AG09319 (cell line): ENCODE measurements around the gene TRABD2B.
A peak's percentile ranks its signal among the peaks of the same experiment; 100 is the strongest.

Experiments used
- DNase-seq: peaks from one replicate; pipeline ENCODE4 v3.0.0-alpha.2; 2010; ENCODE audit warnings: low read depth; ENCODE audit errors: extremely low read depth
- CTCF ChIP-seq: IDR thresholded peaks from 2 replicates; pipeline ENCODE4 v1.5.1; 2011; ENCODE audit warnings: low read depth, mild to moderate bottlenecking, inconsistent platforms, low read length, moderate library complexity

The TRABD2B gene

DNA sequence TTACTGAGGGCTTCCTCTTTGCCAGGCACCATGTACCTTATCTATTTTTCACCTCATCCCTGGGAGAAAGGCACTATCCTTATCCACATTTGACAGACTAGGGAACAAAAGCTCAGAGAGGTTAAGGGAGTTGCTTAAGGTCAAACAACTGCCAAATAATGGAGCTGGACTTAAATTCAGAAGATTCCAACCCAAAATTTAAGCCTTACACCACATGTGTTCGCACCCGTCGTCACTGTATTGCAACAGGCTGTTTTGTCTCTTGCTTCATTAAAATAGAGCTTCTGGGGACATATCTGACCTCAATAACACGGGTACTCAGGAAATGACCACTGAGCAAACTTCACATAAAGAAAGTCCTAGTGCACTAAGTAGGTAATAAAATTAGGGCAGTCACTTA, 62.0 kb downstream of the TRABD2B start:
- no peak for TF ChIP-seq CTCF
- no peak for DNase-seq

- TF ChIP-seq CTCF = no peak; the same call in 1 of the 2 replicates
Measured at GRCh38 chr1:47934243-47934805, 62.9 kb downstream of the TRABD2B start.

GRCh38 chr1:47932743-47933142, 64.4 kb downstream of the TRABD2B start:
- TF ChIP-seq CTCF = no peak
- no peak for DNase-seq

More at GRCh38 chr1:47934243-47934805, 62.9 kb downstream of the TRABD2B start:
- peak; percentile 59 for DNase-seq

DNA sequence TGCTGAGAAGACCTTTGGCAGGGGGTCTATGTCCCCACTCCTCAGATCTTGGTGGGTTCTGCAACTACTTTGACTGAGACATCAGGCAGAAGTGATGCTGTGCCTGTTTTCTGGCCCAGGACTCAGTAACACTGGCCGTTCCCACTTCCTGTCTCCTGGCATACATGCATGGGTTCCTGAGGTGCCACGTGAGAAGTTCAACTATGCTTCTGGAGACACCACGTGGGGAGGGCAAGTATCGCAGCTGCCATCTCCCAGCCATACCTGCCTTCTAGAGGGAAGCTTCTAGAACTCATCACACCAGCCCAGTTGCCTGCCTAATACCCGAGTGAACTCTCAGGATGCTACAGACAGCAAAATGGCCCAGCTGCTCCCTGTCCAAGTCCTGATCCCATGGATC, 65.8 kb downstream of the TRABD2B start:
- no peak for TF ChIP-seq CTCF
- DNase-seq = no peak

DNA sequence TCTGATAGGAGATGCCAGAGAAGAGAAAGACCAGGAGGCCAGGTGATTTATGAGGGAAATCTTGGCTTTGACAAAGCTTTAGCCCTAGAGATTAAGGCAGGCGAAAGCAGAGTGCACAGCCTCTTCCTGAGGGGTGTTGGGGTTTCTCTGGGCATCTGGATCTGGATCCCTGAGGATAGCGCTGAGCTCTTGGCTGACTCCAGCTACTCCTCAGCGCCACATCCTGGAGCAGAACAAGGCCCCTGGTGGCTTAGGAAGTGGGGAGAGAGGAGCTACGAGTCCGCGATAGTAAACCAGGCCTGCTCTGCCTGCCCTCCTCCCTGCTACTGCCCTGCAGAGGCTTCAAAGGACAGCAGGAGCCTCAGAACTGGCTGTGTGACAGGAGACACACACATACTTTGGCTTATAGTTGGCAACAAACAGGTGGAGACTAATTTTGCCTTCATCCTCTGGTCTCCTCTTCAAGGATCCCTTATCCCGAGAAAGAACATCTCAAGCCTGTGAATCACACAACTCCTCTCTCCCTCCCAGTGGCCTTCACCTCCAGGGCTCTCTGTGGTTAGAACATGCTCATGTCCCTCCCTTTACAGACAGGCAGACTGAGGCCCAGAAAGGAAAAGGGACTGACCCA, 66.9 kb downstream of the TRABD2B start:
- TF ChIP-seq CTCF = no peak
- DNase-seq = no peak

GRCh38 chr1:47927165-47927564, 70.0 kb downstream of the TRABD2B start:
- TF ChIP-seq CTCF = no peak
- no peak for DNase-seq

- no peak for TF ChIP-seq CTCF
- DNase-seq = no peak
Measured at GRCh38 chr1:47926461-47926999, 70.7 kb downstream of the TRABD2B start.
